HepG2 (cell line): ENCODE data around the gene C2orf92. TPM values are rescaled to one million over a fixed set of nuclear protein-coding genes. Genes with fewer than 3 reads are reported as not detected.

ENCODE experiments used
- EHMT2 ChIP-seq: fragments of 200-600 bp; sonication (generic); IDR thresholded peaks from 2 replicates; pipeline ENCODE4 v1.7.0; 2017; ENCODE audit warnings: antibody characterized with exemption, low read depth, low read length, borderline replicate concordance
- ERF ChIP-seq: IDR thresholded peaks from 2 replicates; pipeline ENCODE4 v1.6.1; 2018; ENCODE audit warnings: missing biosample characterization, missing genetic modification reagents
- MED13 ChIP-seq: sonication (generic); formaldehyde crosslinking; IDR thresholded peaks from 2 replicates; pipeline ENCODE4 v1.5.0; 2020; ENCODE audit warnings: missing genetic modification reagents
- PAXIP1 ChIP-seq: sonication (generic); formaldehyde crosslinking; conservative IDR thresholded peaks from 2 replicates; pipeline ENCODE4 v1.4.0; 2020; ENCODE audit warnings: mild to moderate bottlenecking, missing genetic modification reagents, moderate library complexity
- RAD21 ChIP-seq: fragments of 450-650 bp; formaldehyde crosslinking; IDR thresholded peaks from 2 replicates; pipeline ENCODE4 v1.5.0; 2020; ENCODE audit warnings: mild to moderate bottlenecking
- RFX1 ChIP-seq: fragments of 450-650 bp; IDR thresholded peaks from 2 replicates; pipeline ENCODE4 v1.6.1; 2017
- RXRB ChIP-seq: IDR thresholded peaks from 2 replicates; pipeline ENCODE4 v1.6.1; 2016; ENCODE audit warnings: borderline replicate concordance, missing genetic modification reagents, missing compliant biosample characterization
- SMARCE1 ChIP-seq: fragments of 450-650 bp; IDR thresholded peaks from 2 replicates; pipeline ENCODE4 v1.6.1; 2017; ENCODE audit warnings: borderline replicate concordance
- THAP11 ChIP-seq: IDR thresholded peaks from 2 replicates; pipeline ENCODE4 v1.6.1; 2016; ENCODE audit warnings: missing biosample characterization, missing genetic modification reagents
- YY1 ChIP-seq: IDR thresholded peaks from 2 replicates; pipeline ENCODE4 v1.6.1; 2011; ENCODE audit warnings: low read length, low read depth, moderate library complexity, mild to moderate bottlenecking; ENCODE audit not compliant: insufficient read depth, insufficient replicate concordance
- ZFY ChIP-seq: sonication (generic); formaldehyde crosslinking; IDR thresholded peaks from 2 replicates; pipeline ENCODE4 v1.4.0; 2020; ENCODE audit warnings: missing genetic modification reagents
- ZNF207 ChIP-seq: fragments of 450-650 bp; IDR thresholded peaks from 2 replicates; pipeline ENCODE4 v1.6.1; 2016; ENCODE audit warnings: antibody characterized with exemption, borderline replicate concordance
- ZNF251 ChIP-seq: sonication (generic); formaldehyde crosslinking; IDR thresholded peaks from 2 replicates; pipeline ENCODE4 v1.9.0; 2021; ENCODE audit warnings: mild to moderate bottlenecking, missing genetic modification reagents
- ZNF253 ChIP-seq: sonication (generic); formaldehyde crosslinking; IDR thresholded peaks from 2 replicates; pipeline ENCODE4 v1.8.0; 2022; ENCODE audit warnings: mild to moderate bottlenecking, missing genetic modification reagents, borderline replicate concordance
- ZNF44 ChIP-seq: sonication (generic); formaldehyde crosslinking; IDR thresholded peaks from 2 replicates; pipeline ENCODE4 v1.5.1; 2020; ENCODE audit warnings: mild to moderate bottlenecking, missing genetic modification reagents
- ZNF772 ChIP-seq: sonication (generic); formaldehyde crosslinking; IDR thresholded peaks from 2 replicates; pipeline ENCODE4 v1.5.0; 2020; ENCODE audit warnings: mild to moderate bottlenecking, missing genetic modification reagents
- polyA plus RNA-seq, 8 experiments: library from polyadenylated mRNA; depleted of rRNA in 3 of 8; stranded (reverse) in 7 of 8; unstranded in 1 of 8; fragments of >200 nt; fragmentation: Illumina TruSeq in 4 of 8; extraction: Trizol in 4 of 8; gene quantifications; 2 replicates each; pipeline versions ENCODE4 v1.2.1 to v1.2.3, GENCODE V29; 2011 to 2016; ENCODE audit warnings: low read depth in 4 of 8, missing spikeins in 1 of 8, mixed read lengths in 1 of 8; ENCODE audit not compliant: insufficient read depth in 1 of 8
- total RNA-seq, 5 experiments: library from RNA; depleted of rRNA; stranded (reverse); fragments of >200 nt; fragmentation: Illumina TruSeq; extraction: Trizol; gene quantifications; 2 replicates each; pipeline ENCODE4 v1.2.3, GENCODE V29; 2016; ENCODE audit warnings: low read depth in 1 of 5
- TF ChIP-seq, protein P1 (sequence below): IDR thresholded peaks from 2 replicates; pipeline ENCODE4 v1.6.1; 2012; ENCODE audit warnings: low read length, improper control_type of control experiment
- TF ChIP-seq, protein P2 (sequence below): sonication (generic); formaldehyde crosslinking; conservative IDR thresholded peaks from 2 replicates; pipeline ENCODE4 v1.4.0; 2020; ENCODE audit warnings: missing genetic modification reagents
- TF ChIP-seq, protein P3 (sequence below): sonication (generic); formaldehyde crosslinking; IDR thresholded peaks from 2 replicates; pipeline ENCODE4 v1.4.0; 2020; ENCODE audit warnings: missing genetic modification reagents

The C2orf92 gene
- total and polyA plus RNA-seq, 2 of the 13 experiments (the other 11 are each of a cell fraction or from before 2014, with no cell fraction given) = 4.9 to 5.0 TPM

- TF ChIP-seq ZNF251 (no peak), ZNF772 (CRISPR knock-in tag) (no peak), YY1 (no peak), ZFY (CRISPR knock-in tag) (peak; percentile 25; the same call in 1 of the 2 replicates), PAXIP1 (no peak), THAP11 (CRISPR knock-in tag) (0 out of 2 replicates have a peak, but pooled peaks have one; percentile 33), ZNF253 (CRISPR knock-in tag) (no peak), ZNF44 (CRISPR knock-in tag) (no peak), RFX1 (no peak), RAD21 (peak; percentile 62), ZNF207 (no peak), MED13 (no peak), ERF (no peak), RXRB (CRISPR knock-in tag) (peak; percentile 48; the same call in 1 of the 2 replicates), EHMT2 (no peak), SMARCE1 (no peak)
- TF ChIP-seq, protein P1, sequence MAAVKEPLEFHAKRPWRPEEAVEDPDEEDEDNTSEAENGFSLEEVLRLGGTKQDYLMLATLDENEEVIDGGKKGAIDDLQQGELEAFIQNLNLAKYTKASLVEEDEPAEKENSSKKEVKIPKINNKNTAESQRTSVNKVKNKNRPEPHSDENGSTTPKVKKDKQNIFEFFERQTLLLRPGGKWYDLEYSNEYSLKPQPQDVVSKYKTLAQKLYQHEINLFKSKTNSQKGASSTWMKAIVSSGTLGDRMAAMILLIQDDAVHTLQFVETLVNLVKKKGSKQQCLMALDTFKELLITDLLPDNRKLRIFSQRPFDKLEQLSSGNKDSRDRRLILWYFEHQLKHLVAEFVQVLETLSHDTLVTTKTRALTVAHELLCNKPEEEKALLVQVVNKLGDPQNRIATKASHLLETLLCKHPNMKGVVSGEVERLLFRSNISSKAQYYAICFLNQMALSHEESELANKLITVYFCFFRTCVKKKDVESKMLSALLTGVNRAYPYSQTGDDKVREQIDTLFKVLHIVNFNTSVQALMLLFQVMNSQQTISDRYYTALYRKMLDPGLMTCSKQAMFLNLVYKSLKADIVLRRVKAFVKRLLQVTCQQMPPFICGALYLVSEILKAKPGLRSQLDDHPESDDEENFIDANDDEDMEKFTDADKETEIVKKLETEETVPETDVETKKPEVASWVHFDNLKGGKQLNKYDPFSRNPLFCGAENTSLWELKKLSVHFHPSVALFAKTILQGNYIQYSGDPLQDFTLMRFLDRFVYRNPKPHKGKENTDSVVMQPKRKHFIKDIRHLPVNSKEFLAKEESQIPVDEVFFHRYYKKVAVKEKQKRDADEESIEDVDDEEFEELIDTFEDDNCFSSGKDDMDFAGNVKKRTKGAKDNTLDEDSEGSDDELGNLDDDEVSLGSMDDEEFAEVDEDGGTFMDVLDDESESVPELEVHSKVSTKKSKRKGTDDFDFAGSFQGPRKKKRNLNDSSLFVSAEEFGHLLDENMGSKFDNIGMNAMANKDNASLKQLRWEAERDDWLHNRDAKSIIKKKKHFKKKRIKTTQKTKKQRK = no peak
- TF ChIP-seq, protein P2, sequence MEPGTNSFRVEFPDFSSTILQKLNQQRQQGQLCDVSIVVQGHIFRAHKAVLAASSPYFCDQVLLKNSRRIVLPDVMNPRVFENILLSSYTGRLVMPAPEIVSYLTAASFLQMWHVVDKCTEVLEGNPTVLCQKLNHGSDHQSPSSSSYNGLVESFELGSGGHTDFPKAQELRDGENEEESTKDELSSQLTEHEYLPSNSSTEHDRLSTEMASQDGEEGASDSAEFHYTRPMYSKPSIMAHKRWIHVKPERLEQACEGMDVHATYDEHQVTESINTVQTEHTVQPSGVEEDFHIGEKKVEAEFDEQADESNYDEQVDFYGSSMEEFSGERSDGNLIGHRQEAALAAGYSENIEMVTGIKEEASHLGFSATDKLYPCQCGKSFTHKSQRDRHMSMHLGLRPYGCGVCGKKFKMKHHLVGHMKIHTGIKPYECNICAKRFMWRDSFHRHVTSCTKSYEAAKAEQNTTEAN (CRISPR knock-in tag) = 0 out of 2 replicates have a peak, but pooled peaks have one; percentile 23
- TF ChIP-seq, protein P3, sequence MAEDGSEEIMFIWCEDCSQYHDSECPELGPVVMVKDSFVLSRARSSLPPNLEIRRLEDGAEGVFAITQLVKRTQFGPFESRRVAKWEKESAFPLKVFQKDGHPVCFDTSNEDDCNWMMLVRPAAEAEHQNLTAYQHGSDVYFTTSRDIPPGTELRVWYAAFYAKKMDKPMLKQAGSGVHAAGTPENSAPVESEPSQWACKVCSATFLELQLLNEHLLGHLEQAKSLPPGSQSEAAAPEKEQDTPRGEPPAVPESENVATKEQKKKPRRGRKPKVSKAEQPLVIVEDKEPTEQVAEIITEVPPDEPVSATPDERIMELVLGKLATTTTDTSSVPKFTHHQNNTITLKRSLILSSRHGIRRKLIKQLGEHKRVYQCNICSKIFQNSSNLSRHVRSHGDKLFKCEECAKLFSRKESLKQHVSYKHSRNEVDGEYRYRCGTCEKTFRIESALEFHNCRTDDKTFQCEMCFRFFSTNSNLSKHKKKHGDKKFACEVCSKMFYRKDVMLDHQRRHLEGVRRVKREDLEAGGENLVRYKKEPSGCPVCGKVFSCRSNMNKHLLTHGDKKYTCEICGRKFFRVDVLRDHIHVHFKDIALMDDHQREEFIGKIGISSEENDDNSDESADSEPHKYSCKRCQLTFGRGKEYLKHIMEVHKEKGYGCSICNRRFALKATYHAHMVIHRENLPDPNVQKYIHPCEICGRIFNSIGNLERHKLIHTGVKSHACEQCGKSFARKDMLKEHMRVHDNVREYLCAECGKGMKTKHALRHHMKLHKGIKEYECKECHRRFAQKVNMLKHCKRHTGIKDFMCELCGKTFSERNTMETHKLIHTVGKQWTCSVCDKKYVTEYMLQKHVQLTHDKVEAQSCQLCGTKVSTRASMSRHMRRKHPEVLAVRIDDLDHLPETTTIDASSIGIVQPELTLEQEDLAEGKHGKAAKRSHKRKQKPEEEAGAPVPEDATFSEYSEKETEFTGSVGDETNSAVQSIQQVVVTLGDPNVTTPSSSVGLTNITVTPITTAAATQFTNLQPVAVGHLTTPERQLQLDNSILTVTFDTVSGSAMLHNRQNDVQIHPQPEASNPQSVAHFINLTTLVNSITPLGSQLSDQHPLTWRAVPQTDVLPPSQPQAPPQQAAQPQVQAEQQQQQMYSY (CRISPR knock-in tag) = no peak
Observed at GRCh38 chr2:97699765-97700444, 30.4 kb downstream of the C2orf92 start (continued).
